GM10266 (cell line): ENCODE results near the gene CYFIP1.

Source experiments
- DNase-seq: peaks from one replicate; pipeline ENCODE4 v3.0.0; 2012; ENCODE audit errors: extremely low spot score
- CTCF ChIP-seq: IDR thresholded peaks from 2 replicates; pipeline ENCODE4 v1.5.1; 2012; ENCODE audit warnings: mild to moderate bottlenecking, low read depth; ENCODE audit not compliant: control insufficient read depth, insufficient read depth; ENCODE audit errors: missing control alignments

CYFIP1 gene

GRCh38 chr15:22947101-22948000, 32.8 kb downstream of the CYFIP1 start:
- no peak for TF ChIP-seq CTCF
- DNase-seq, result no peak

GRCh38 chr15:22945071-22945470, 35.1 kb downstream of the CYFIP1 start:
- TF ChIP-seq CTCF, result no peak
- no peak for DNase-seq

GRCh38 chr15:22944651-22945050, 35.5 kb downstream of the CYFIP1 start:
- TF ChIP-seq CTCF, result no peak
- DNase-seq, result no peak

- no peak for TF ChIP-seq CTCF
- DNase-seq, result no peak
These were observed 37.3 kb downstream of the CYFIP1 start for GRCh38 chr15:22942877-22943276.

GRCh38 chr15:22942306-22942855, 37.8 kb downstream of the CYFIP1 start:
- TF ChIP-seq CTCF, result no peak
- DNase-seq, result no peak

GRCh38 chr15:22941179-22941578, 39.0 kb downstream of the CYFIP1 start:
- no peak for DNase-seq
- no peak for TF ChIP-seq CTCF

- no peak for TF ChIP-seq CTCF
- DNase-seq, result no peak
These were observed 40.5 kb downstream of the CYFIP1 start for GRCh38 chr15:22939652-22940061.
